ENCODE measurements around the gene TSSC4.

TSSC4 gene

GRCh38 chr11:2383852-2384804 lies 16.4 kb upstream of the TSSC4 start:
- in situ Hi-C loops (cut with MboI; ENCODE audit: low pct_unique_long_range_greater_than_20kb, low sequenced_read_pairs), result no loop called here
- DNase-seq, result no peak

GRCh38 chr11:2385156-2386151 lies 15.1 kb upstream of the TSSC4 start:
- in situ Hi-C loops (cut with MboI; ENCODE audit: low pct_unique_long_range_greater_than_20kb, low sequenced_read_pairs), result no loop called here
- DNase-seq, result no peak

GRCh38 chr11:2386591-2386990 lies 14.0 kb upstream of the TSSC4 start:
- DNase-seq, result no peak
- in situ Hi-C loops (cut with MboI; ENCODE audit: low pct_unique_long_range_greater_than_20kb, low sequenced_read_pairs), result no loop called here

GRCh38 chr11:2387266-2387987 lies 13.1 kb upstream of the TSSC4 start:
- no peak for DNase-seq
- in situ Hi-C loops (cut with MboI; ENCODE audit: low pct_unique_long_range_greater_than_20kb, low sequenced_read_pairs), result no loop called here

- DNase-seq, result no peak
- in situ Hi-C loops (cut with MboI; ENCODE audit: low pct_unique_long_range_greater_than_20kb, low sequenced_read_pairs), result no loop called here
These were observed 11.8 kb upstream of the TSSC4 start for GRCh38 chr11:2388431-2389376.

- in situ Hi-C loops (cut with MboI; ENCODE audit: low pct_unique_long_range_greater_than_20kb, low sequenced_read_pairs), result no loop called here
- no peak for DNase-seq
These were observed 11.0 kb upstream of the TSSC4 start for GRCh38 chr11:2389377-2390026.

GRCh38 chr11:2390091-2390724 lies 10.3 kb upstream of the TSSC4 start:
- in situ Hi-C loops (cut with MboI; ENCODE audit: low pct_unique_long_range_greater_than_20kb, low sequenced_read_pairs), result no loop called here
- no peak for DNase-seq

- in situ Hi-C loops (cut with MboI; ENCODE audit: low pct_unique_long_range_greater_than_20kb, low sequenced_read_pairs), result no loop called here
- DNase-seq, result no peak
These were observed 9.8 kb upstream of the TSSC4 start for GRCh38 chr11:2390725-2391151.

- in situ Hi-C loops (cut with MboI; ENCODE audit: low pct_unique_long_range_greater_than_20kb, low sequenced_read_pairs), result no loop called here
- no peak for DNase-seq
These were observed 9.2 kb upstream of the TSSC4 start for GRCh38 chr11:2391181-2391975.

GRCh38 chr11:2392241-2392959 lies 8.2 kb upstream of the TSSC4 start:
- no peak for DNase-seq
- in situ Hi-C loops (cut with MboI; ENCODE audit: low pct_unique_long_range_greater_than_20kb, low sequenced_read_pairs), result no loop called here

- no peak for DNase-seq
- in situ Hi-C loops (cut with MboI; ENCODE audit: low pct_unique_long_range_greater_than_20kb, low sequenced_read_pairs), result no loop called here
These were observed 7.3 kb upstream of the TSSC4 start for GRCh38 chr11:2393111-2393868.

- no peak for DNase-seq
- in situ Hi-C loops (cut with MboI; ENCODE audit: low pct_unique_long_range_greater_than_20kb, low sequenced_read_pairs), result no loop called here
These were observed 6.4 kb upstream of the TSSC4 start for GRCh38 chr11:2393941-2394817.

GRCh38 chr11:2394818-2395105 lies 5.8 kb upstream of the TSSC4 start:
- in situ Hi-C loops (cut with MboI; ENCODE audit: low pct_unique_long_range_greater_than_20kb, low sequenced_read_pairs), result no loop called here
- DNase-seq, result no peak

GRCh38 chr11:2395211-2395730 lies 5.3 kb upstream of the TSSC4 start:
- in situ Hi-C loops (cut with MboI; ENCODE audit: low pct_unique_long_range_greater_than_20kb, low sequenced_read_pairs), result no loop called here
- no peak for DNase-seq
